ENCODE measurements around the gene TAAR2.

The TAAR2 gene

DNA sequence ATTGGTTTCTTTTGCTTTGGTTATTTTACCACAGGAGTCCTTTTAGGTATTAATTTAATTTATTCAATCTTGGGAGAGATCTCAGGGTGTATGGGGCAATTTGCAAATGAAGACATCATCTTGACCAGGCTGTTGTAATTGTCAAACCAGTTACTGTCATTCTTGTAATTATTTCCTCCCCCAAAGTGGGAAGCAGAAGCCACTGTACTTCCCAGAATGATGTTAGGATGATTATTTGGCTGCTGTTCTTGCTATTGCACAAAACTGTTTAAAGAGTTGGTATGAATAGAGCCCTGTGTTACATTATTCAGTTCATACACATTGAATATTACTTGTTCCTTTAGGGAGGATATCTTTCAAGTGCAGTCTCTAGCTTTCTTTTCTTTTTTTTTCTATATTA is 52.3 kb downstream of the TAAR2 start:
- no peak for TF ChIP-seq EZH2phosphoT487 (IDR thresholded peaks at IDR 0.05; ENCODE audit: low read depth)
- TF ChIP-seq, protein P1, sequence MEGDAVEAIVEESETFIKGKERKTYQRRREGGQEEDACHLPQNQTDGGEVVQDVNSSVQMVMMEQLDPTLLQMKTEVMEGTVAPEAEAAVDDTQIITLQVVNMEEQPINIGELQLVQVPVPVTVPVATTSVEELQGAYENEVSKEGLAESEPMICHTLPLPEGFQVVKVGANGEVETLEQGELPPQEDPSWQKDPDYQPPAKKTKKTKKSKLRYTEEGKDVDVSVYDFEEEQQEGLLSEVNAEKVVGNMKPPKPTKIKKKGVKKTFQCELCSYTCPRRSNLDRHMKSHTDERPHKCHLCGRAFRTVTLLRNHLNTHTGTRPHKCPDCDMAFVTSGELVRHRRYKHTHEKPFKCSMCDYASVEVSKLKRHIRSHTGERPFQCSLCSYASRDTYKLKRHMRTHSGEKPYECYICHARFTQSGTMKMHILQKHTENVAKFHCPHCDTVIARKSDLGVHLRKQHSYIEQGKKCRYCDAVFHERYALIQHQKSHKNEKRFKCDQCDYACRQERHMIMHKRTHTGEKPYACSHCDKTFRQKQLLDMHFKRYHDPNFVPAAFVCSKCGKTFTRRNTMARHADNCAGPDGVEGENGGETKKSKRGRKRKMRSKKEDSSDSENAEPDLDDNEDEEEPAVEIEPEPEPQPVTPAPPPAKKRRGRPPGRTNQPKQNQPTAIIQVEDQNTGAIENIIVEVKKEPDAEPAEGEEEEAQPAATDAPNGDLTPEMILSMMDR (IDR thresholded peaks at IDR 0.05; ENCODE audit: low read depth, low read length): no peak
- no peak overlapping the region for H3K27ac ChIP-seq (ENCODE audit: low read length)
- no peaks in the 10 kb centered on the region for H3K9me3 ChIP-seq (ENCODE audit: insufficient read depth, low read length)
- H4K20me1 ChIP-seq (ENCODE audit: insufficient read depth, low read length): no peaks in the 10 kb centered on the region
- H3K4me3 ChIP-seq (ENCODE audit: low read length): no peak overlapping the region
- no peak overlapping the region for H2AFZ ChIP-seq (ENCODE audit: low read depth, low read length)
- H3K4me1 ChIP-seq (ENCODE audit: low read length): no peaks in the 10 kb centered on the region
- H3K9ac ChIP-seq (ENCODE audit: low read length): no peak overlapping the region
- H3K36me3 ChIP-seq (replicated peaks; ENCODE audit: low read depth, low read length): no peaks in the 10 kb centered on the region
- H3K4me2 ChIP-seq (ENCODE audit: low read length): no peak overlapping the region
- H3K27me3 ChIP-seq (ENCODE audit: low read depth, low read length): no peaks in the 10 kb centered on the region
- no peaks in the 10 kb centered on the region for H3K79me2 ChIP-seq (ENCODE audit: low read length)

DNA sequence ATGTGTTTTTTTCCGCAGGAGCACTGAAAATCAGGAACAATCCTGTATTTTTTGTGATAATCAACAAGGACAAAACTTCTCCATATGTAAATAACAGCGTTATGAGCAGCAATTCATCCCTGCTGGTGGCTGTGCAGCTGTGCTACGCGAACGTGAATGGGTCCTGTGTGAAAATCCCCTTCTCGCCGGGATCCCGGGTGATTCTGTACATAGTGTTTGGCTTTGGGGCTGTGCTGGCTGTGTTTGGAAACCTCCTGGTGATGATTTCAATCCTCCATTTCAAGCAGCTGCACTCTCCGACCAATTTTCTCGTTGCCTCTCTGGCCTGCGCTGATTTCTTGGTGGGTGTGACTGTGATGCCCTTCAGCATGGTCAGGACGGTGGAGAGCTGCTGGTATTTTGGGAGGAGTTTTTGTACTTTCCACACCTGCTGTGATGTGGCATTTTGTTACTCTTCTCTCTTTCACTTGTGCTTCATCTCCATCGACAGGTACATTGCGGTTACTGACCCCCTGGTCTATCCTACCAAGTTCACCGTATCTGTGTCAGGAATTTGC is 53.8 kb downstream of the TAAR2 start, which contains the start of gene TAAR6:
Gene TAAR6 (plus strand): TSS at position 102 of the 557 bp plus-strand sequence. CDS start 0 bp downstream, at position 102.
- Histone ChIP-seq H3K4me3 (ENCODE audit: low read length) (no peak within 1 kb of the TSS), H3K4me1 (ENCODE audit: low read length) (no peaks in the 10 kb centered on the region), H4K20me1 (ENCODE audit: insufficient read depth, low read length) (no peaks in the 10 kb centered on the region), H2AFZ (ENCODE audit: low read depth, low read length) (no peak within 1 kb of the TSS), H3K27ac (ENCODE audit: low read length) (no peak within 1 kb of the TSS), H3K79me2 (ENCODE audit: low read length) (no peaks in the 10 kb centered on the region), H3K9me3 (ENCODE audit: insufficient read depth, low read length) (no peaks in the 10 kb centered on the region), H3K4me2 (ENCODE audit: low read length) (no peak within 1 kb of the TSS), H3K27me3 (ENCODE audit: low read depth, low read length) (no peaks in the 10 kb centered on the region), H3K9ac (ENCODE audit: low read length) (no peak within 1 kb of the TSS), H3K36me3 (replicated peaks; ENCODE audit: low read depth, low read length) (no peaks in the 10 kb centered on the region)
- no peak for TF ChIP-seq EZH2phosphoT487 (IDR thresholded peaks at IDR 0.05; ENCODE audit: low read depth)
- TF ChIP-seq, protein P1 (IDR thresholded peaks at IDR 0.05; ENCODE audit: low read depth, low read length): no peak

DNA sequence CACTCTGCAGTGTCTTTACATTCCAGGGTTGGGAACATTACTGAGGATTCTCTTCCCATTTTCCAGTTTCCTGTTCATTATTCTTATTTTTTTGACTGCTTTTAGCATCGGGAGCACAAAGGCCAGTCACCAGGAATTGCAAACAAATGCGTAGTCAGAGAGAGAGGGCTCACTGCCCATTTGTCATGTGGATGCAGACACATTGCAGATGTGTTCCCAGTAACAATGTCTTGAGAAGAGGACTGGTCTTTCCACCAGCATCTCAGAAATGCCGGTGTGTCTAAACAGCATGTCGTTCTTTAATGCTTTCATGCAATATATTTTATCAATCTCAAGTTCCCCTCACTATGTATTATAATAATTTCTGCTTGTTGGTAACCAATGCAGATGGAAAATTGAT is 54.9 kb downstream of the TAAR2 start:
- Histone ChIP-seq H3K4me1 (ENCODE audit: low read length) (no peaks in the 10 kb centered on the region), H3K4me2 (ENCODE audit: low read length) (no peak overlapping the region), H3K9me3 (ENCODE audit: insufficient read depth, low read length) (no peaks in the 10 kb centered on the region), H3K27me3 (ENCODE audit: low read depth, low read length) (no peaks in the 10 kb centered on the region), H3K36me3 (replicated peaks; ENCODE audit: low read depth, low read length) (no peaks in the 10 kb centered on the region), H3K4me3 (ENCODE audit: low read length) (no peak overlapping the region), H3K79me2 (ENCODE audit: low read length) (no peaks in the 10 kb centered on the region), H2AFZ (ENCODE audit: low read depth, low read length) (no peak overlapping the region), H3K9ac (ENCODE audit: low read length) (no peak overlapping the region), H4K20me1 (ENCODE audit: insufficient read depth, low read length) (no peaks in the 10 kb centered on the region), H3K27ac (ENCODE audit: low read length) (no peak overlapping the region)
- TF ChIP-seq, protein P1 (IDR thresholded peaks at IDR 0.05; ENCODE audit: low read depth, low read length): no peak

DNA sequence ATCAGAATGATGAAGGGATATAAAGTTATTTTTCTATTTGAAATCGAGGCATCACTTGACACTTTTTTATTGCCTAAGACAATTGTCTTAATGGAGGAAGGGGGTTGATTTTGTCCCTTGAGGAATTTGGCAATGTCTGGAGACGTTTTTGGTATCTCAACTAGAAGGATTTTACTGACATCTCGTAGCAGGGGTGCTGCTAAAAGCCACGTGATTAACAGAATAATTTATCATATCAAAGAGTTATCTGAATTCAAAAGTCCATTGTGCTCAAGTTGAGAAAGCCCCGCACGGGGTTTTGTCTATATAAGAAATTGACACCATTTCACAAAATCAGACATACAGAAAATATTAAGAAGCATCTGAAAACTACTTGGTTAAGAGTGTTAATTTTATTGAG is 55.5 kb downstream of the TAAR2 start:
- no peak for TF ChIP-seq EZH2phosphoT487 (IDR thresholded peaks at IDR 0.05; ENCODE audit: low read depth)
- TF ChIP-seq, protein P1 (IDR thresholded peaks at IDR 0.05; ENCODE audit: low read depth, low read length): no peak
- no peak overlapping the region for H3K27ac ChIP-seq (ENCODE audit: low read length)
- H2AFZ ChIP-seq (ENCODE audit: low read depth, low read length): no peak overlapping the region
- H3K4me3 ChIP-seq (ENCODE audit: low read length): no peak overlapping the region
- no peaks in the 10 kb centered on the region for H3K4me1 ChIP-seq (ENCODE audit: low read length)
- no peak overlapping the region for H3K9ac ChIP-seq (ENCODE audit: low read length)
- H3K79me2 ChIP-seq (ENCODE audit: low read length): no peaks in the 10 kb centered on the region
- H4K20me1 ChIP-seq (ENCODE audit: insufficient read depth, low read length): no peaks in the 10 kb centered on the region
- 0 out of 2 replicates have a peak, but pooled peaks cover under 1% of the 10 kb centered on the region for H3K27me3 ChIP-seq (ENCODE audit: low read depth, low read length)
- no peak overlapping the region for H3K4me2 ChIP-seq (ENCODE audit: low read length)
- H3K36me3 ChIP-seq (replicated peaks; ENCODE audit: low read depth, low read length): no peaks in the 10 kb centered on the region
- H3K9me3 ChIP-seq (ENCODE audit: insufficient read depth, low read length): no peaks in the 10 kb centered on the region
